ENCODE data around the gene NUDCD2.

Gene NUDCD2, protein sequence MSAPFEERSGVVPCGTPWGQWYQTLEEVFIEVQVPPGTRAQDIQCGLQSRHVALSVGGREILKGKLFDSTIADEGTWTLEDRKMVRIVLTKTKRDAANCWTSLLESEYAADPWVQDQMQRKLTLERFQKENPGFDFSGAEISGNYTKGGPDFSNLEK

GRCh38 chr5:163459819-163460561 lies at the start of gene NUDCD2:
Gene NUDCD2 (minus strand): TSS chr5:163460102. CDS start chr5:163460050, 52 bp downstream.
- no peak for FAIRE-seq

DNA sequence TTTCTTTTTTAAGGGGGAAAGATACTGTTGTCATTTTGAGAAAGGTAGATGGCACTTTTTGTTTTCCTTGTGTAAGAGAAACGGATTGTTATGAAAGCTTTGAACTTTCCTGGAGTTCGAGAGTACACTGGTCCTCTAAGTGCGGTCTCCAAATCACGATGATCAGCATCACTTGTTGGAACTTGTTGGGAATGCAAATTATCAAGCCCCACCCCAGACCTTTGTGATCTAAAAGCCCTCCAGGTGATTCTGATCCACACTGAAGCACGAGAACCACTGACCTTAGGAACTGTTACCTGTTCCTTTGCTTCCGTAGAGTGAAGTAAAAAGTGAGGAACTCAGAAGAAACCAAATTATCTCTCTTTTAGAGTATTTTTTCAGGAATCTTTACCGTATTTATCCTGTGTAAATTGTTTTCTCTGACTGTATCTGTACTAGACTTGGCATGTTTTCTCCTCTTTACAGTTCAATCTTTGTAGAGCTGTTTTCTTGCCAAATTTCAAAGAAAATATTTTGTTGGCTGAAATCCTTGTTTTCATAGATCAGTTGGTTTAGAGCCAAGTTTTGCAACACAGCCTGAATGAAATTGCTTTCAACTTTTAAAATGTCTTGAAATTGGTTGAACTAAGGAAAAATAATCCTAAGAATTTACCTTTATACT lies 49.5 kb upstream of the NUDCD2 start:
- peak; percentile 74 for FAIRE-seq

DNA sequence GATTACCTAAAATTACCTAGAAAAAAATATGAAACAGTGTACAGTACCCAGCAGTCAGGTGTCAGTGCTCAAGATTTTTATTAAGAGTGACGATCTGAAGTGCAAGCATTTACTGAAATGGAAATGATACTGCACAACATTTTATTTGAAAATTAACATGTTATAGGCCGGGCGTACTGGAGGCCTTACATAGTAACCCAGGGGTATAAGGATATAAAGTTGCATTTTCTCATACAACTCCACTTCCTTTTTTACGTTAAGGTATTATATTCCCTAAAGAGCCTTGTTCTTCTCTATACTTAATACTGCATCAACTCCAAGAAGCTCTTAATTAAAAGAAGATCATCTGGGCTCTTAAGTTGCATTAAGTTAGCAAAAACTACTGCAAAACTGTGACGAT lies 48.9 kb upstream of the NUDCD2 start:
- FAIRE-seq, result no peak

- no peak for FAIRE-seq
Measured at GRCh38 chr5:163506726-163507125, 46.8 kb upstream of the NUDCD2 start.

GRCh38 chr5:163506095-163506457 lies 46.2 kb upstream of the NUDCD2 start:
- no peak for FAIRE-seq

GRCh38 chr5:163505368-163506094 lies 45.6 kb upstream of the NUDCD2 start, which contains the start of gene MAT2B:
Gene MAT2B (plus strand): TSS chr5:163505619. CDS start chr5:163505687, 68 bp downstream.
- peak; percentile 76 for FAIRE-seq

GRCh38 chr5:163505049-163505367 lies 45.1 kb upstream of the NUDCD2 start:
- no peak for FAIRE-seq

DNA sequence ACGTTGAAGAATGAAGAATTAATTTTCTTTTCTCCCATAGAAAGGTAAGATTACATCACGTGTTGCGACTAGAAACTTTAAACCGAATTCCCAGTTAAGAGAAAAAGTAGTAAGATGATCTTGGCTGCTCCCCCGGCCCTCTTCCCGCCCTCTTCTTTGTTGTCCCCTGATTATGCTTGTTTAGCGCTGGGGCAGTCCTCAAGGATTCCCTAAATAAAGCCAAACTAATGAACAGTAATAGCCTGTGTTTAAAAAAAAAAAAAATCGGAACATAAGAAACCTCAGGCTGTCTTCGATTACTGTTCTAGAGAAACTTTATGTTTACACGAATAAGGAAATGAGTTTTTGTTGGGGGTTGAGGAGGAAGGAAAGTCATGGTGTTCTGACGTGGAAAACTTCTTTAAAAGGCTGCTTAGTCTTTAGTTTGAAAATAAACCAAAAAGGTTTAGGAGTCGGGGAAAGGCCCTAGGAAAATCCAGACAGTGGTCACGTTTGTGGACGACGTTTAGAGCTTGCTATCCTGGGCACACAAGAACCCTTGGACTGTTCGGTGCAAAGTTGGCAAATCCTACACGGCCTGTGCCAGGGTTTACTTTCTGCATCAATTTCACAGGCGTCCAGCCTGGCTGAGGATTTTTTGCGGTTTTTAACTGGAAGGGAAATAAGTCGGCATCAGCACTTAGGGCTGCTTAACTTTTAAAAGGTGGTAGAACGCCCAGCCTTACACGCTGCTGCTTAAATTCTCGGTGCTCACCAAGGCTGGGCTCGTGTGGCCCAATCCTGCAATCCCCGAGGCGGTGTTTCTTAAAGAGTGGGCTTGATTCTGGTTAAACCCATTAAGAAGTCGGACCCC lies 44.4 kb upstream of the NUDCD2 start:
- FAIRE-seq, result no peak

DNA sequence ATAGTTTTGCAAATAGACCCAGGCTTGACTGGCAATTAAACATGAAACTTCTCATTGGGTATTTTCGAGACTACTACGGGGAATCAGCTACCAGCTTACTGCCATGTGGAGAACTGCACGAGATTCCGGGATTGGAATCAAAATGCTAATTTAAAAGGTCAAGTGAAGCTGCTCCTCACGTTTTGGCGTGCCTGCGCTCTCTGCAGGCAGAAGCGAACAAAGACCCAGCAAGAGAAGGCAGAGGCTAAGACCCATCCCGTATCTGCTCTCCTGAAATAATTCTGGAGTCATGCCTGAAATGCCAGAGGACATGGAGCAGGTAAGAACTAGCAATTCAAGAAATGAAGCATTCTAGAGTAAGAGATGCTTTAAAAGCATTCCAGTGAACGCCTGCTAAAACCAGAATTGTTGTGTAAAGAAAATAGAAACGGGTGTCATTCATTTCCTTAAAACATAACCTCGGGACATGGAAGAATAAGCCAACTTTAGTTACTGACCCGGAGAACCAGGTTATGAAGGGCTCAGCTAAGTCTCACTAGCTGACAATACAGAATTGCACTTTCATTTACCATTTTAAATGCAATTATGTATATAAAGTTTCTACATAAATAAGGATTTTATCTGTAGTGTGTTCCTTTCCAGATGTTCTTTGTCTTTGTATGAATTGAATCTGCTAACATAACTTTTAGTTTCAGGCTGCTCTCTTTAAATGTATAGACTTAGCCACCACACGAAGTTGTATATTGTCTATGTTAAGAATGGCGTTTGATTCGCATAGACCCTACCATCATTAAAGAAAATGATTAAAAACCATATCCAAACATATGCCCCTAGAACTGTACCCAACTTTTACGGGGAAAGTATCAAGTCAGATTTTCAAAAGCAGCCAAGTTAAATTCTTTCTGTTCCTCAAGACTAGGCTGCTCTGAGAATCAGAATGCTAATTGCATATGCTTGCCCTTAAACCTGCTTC lies 43.5 kb upstream of the NUDCD2 start:
- peak; percentile 35 for FAIRE-seq

DNA sequence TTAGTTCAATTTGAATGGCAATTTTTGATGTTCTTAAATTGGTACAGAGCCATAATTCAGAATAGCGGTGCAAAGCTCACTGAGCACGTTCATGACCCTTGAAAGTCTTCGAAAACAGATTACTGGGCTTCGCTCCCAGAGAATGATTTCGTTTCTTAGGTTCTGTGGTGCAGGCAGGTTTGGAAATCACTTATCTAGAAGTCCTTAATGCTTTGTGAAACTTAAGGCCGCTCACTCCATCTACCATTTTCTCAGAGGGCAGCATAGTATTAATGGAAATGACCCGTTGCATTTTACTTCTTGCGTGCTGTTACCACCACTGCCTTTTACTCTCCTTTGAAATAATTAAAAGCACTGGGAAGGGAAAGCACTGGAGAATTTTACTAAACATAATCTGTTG lies 42.6 kb upstream of the NUDCD2 start:
- no peak for FAIRE-seq

- FAIRE-seq, result no peak
Measured at GRCh38 chr5:163498886-163499285, 39.0 kb upstream of the NUDCD2 start.

DNA sequence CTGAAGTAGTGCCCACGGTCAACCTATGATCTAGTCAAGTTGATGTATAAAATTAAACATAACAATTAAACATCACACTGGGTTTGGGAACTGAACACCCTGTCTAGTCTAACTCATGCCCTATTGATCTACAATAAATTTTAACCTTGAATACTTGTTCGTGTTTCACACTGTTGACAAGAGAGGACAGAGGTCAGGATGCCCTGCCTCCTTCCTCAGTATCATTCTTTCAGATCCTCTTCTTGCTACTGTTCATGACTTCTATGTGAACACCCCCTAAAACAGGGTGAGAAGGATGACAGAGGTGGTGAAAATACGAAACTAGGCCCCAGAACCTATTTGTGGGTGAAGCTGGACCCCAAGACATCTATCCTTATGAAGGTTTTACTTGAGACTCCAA lies 37.4 kb upstream of the NUDCD2 start:
- no peak for FAIRE-seq

DNA sequence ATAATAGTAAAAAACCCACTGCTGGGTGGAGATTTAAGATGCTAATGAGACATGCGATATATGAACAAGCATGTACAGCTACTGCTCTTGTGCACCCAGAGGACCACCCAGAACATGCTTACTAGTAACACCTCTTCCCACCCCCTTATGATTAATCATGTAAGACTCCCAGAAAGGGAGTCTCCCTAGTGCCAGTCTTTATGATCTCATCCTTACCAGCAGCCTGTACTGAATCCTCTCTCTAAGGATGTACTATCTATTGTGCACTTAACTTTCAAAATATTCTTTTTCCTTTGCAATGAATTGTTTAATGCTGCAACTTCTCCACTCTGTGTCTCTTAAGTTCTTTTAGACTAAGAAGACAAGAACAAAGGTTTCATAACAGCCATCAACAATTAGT lies 36.4 kb upstream of the NUDCD2 start:
- no peak for FAIRE-seq

- FAIRE-seq, result no peak
Measured at GRCh38 chr5:163489745-163490075, 29.8 kb upstream of the NUDCD2 start.

DNA sequence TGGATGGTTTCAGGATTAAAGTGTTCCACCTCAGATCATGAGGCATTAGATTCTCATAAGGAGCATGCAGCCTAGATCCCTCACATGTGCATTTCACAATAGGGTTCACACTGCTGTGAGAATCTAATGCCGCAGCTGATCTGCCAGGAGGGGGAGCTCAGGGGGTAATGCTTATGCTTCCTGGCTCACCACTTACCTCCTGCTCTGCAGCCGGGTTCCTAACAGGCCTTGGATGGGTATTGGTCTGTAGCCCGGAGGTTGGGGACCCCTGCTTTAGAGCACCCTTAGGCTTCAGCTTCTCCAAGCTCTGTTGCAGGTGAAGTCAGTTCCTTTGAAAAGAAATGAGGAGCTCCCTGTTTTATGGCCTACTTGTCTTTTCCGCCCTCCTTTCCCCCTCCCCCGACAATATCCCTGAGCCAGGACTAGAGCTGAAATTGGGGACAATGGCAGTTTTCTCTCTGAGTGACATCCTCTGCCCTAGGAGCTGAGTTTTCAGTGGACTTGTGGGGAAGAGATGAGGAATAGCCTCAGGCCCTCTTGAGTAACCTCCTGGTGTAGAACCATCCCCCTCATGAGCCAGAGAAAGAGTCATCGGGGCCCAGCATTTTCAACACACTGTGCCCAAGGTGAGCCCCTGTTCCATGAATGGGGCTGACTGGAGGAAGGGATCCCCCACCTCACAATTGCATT lies 29.3 kb upstream of the NUDCD2 start:
- FAIRE-seq, result no peak

DNA sequence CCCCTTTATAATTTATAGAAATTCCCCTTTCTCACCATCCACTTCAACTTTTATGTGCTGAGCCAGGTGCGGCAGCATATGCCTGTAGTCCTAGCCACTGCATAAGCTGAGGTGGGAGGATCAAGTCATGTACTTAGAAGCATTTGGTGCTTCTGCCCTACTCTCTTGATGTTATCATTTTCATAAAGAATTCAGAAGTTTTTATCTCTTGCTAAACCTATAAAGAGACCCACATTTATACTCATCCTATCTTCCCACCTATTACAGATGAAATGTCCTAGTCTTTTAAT lies 19.0 kb upstream of the NUDCD2 start:
- no peak for FAIRE-seq

- FAIRE-seq, result peak; percentile 77
Measured at GRCh38 chr5:163478126-163478981, 18.5 kb upstream of the NUDCD2 start.

DNA sequence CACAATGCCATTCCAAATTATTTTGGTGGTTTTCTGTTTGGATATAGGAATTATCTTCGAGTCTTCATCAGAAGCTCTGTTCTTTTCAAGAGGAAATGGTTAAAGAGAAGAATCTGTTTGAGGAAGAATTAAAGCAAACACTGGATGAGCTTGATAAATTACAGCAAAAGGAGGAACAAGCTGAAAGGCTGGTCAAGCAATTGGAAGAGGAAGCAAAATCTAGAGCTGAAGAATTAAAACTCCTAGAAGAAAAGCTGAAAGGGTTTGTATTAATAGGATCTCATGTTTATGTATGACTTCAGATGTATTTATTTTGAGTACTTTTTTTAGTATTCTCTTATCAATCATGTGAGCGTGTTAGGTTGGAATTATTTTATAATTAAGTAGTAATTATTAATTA lies 15.5 kb upstream of the NUDCD2 start:
- no peak for FAIRE-seq

DNA sequence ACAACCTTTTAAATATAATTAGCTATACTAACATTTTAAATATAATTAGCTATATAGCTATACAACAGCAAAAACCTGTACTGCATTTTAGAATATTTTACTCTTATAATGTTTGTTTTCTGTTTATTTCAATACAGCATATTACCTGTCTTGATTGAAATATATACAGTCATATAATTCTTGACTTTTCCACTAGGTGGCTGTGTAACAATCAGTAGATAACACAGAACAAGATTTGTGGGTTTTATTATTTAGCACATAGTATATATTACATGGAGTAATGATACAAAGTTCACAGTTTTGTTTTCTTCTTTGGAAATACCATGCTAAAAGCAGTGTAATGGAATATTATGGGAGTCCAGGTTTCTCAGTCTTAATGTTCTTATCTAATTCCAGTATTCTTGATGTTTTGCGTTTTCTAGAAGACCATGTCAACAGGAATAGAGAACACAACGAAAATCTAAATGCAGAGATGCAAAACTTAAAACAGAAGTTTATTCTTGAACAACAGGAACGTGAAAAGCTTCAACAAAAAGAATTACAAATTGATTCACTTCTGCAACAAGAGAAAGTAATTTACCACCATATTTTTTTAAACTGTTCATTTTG lies 13.8 kb upstream of the NUDCD2 start:
- FAIRE-seq, result peak; percentile 79

DNA sequence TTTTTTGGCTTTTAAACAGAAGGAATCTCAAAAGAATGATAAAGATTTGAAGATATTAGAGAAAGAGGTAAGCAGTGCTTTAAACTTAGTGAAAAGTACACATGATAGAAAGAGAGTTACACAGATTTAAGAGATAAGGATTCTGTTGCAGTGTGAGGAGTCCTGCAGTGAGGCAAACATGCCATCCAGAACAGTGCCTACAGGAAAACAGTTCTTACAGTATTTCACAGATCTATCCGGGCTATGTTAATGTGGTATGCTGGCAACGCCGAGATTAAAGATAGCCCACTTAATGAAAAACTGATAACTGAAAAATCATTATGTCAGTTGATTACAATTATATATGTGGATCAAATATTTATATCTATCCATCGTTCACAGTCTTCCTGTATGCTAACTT lies 7.8 kb upstream of the NUDCD2 start:
- FAIRE-seq, result no peak
